Measurements from ENCODE around the gene ANKRD35. TPM values are rescaled to one million over a fixed set of nuclear protein-coding genes. Genes with fewer than 3 reads are reported as not detected.
A peak's percentile ranks its signal among the peaks of the same experiment; 100 is the strongest.

ANKRD35 gene
- total and polyA plus RNA-seq, 2 experiments from 2014 or later, result 3.6 to 5.6 TPM

GRCh38 chr1:145858901-145859490 lies 26.7 kb downstream of the ANKRD35 start, which contains the start of gene PIAS3 (continued):
- peak; percentile 90 for TF ChIP-seq JUNB (IDR thresholded peaks at IDR 0.05; ENCODE audit: unreplicated experiment)
- TF ChIP-seq ZNF462 (CRISPR knock-in tag; IDR thresholded peaks at IDR 0.05), result no peak
- TF ChIP-seq STAT1 (IDR thresholded peaks at IDR 0.05; ENCODE audit: unreplicated experiment), result no peak

GRCh38 chr1:145858238-145858900 lies 27.3 kb downstream of the ANKRD35 start:
- peak overlapping the region; percentile 94; the same call in 1 of the 2 replicates for H3K27ac ChIP-seq (ENCODE audit: low read depth)
- peaks cover 23% of the 10 kb centered on the region for H3K9me3 Mint-ChIP-seq
- peaks cover 9% of the 10 kb centered on the region for H3K4me1 Mint-ChIP-seq

More at GRCh38 chr1:145858238-145858900, 27.3 kb downstream of the ANKRD35 start:
- H2AFZ ChIP-seq, result peak overlapping the region; percentile 87
- ATAC-seq (peak; percentile 64), DNase-seq (ENCODE audit: low spot score) (peak; percentile 95)
- peaks cover 14% of the 10 kb centered on the region for H3K36me3 ChIP-seq (ENCODE audit: insufficient read depth)
- peak overlapping the region; percentile 94 for H3K4me2 ChIP-seq
- no peak for TF ChIP-seq STAT1 (IDR thresholded peaks at IDR 0.05; ENCODE audit: unreplicated experiment)
- peak; percentile 11; the same call in 1 of the 2 replicates for TF ChIP-seq POLR2AphosphoS5 (IDR thresholded peaks at IDR 0.05; ENCODE audit: low read depth)
- TF ChIP-seq CTCF (conservative IDR thresholded peaks at IDR 0.05; ENCODE audit: low read depth in 2 of 2), result no peak
- no peak for TF ChIP-seq EZH2 (IDR thresholded peaks at IDR 0.05; ENCODE audit: low read depth, unreplicated experiment)
- no peak for TF ChIP-seq CREB1 (CRISPR knock-in tag; IDR thresholded peaks at IDR 0.05; ENCODE audit: low read depth)
- H3K9me2 ChIP-seq (ENCODE audit: insufficient read depth), result peaks cover 5% of the 10 kb centered on the region; the same call in 1 of the 2 replicates
- peaks cover 20% of the 10 kb centered on the region for H3K27me3 Mint-ChIP-seq (ENCODE audit: insufficient read depth, low read depth, poor library complexity)
- peaks cover 5% of the 10 kb centered on the region; the same call in 1 of the 2 replicates for H3F3A ChIP-seq (replicated peaks; ENCODE audit: low read depth)
- H3K4me1 ChIP-seq (ENCODE audit: insufficient read depth), result peaks cover 7% of the 10 kb centered on the region
- H3K79me2 ChIP-seq (replicated peaks; ENCODE audit: insufficient read depth), result peaks cover 8% of the 10 kb centered on the region
- H4K20me1 ChIP-seq (replicated peaks; ENCODE audit: insufficient read depth), result peaks cover 6% of the 10 kb centered on the region; the same call in 1 of the 2 replicates
- H3K27me3 ChIP-seq (ENCODE audit: insufficient read depth), result no peaks in the 10 kb centered on the region
- H3K36me3 Mint-ChIP-seq (ENCODE audit: low read depth), result peaks cover 45% of the 10 kb centered on the region
- H3K4me3 Mint-ChIP-seq, result peak overlapping the region; percentile 97
- H3K27ac Mint-ChIP-seq, result peak overlapping the region; percentile 83
- H3K4me3 ChIP-seq, result peak overlapping the region; percentile 100
